ENCODE results near the gene TTR. TPM values are rescaled to one million over a fixed set of nuclear protein-coding genes. Genes with fewer than 3 reads are reported as not detected.
A peak's percentile ranks its signal among the peaks of the same experiment; 100 is the strongest.

Gene TTR
- total RNA-seq, 1 donor from 2014 or later: not detected

DNA sequence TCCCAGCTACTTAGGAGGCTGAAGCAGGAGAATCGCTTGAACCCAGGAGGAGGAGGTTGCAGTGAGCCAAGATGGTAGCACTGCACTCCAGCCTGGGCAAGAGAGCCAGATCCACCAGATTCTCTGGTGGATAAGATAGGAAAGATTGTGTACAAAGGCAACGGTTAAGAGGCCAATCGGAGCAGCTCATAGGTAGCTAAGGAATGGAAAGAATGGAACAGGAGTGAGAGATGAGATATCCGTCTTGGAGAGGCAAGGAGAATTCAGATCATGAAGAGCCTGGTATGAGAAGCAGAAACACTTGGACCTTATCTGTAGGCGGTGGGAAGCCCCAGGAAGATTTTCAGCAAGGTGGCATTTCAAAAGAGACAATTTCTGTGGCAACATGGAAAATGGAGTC is 27.1 kb downstream of the TTR start:
- H3K4me3 ChIP-seq (ENCODE audit: low read depth, low read length): no peak overlapping the region
- no peak for DNase-seq (ENCODE audit: low read depth)
- TF ChIP-seq CTCF (conservative IDR thresholded peaks at IDR 0.05; ENCODE audit: low read depth, low read length): no peak

DNA sequence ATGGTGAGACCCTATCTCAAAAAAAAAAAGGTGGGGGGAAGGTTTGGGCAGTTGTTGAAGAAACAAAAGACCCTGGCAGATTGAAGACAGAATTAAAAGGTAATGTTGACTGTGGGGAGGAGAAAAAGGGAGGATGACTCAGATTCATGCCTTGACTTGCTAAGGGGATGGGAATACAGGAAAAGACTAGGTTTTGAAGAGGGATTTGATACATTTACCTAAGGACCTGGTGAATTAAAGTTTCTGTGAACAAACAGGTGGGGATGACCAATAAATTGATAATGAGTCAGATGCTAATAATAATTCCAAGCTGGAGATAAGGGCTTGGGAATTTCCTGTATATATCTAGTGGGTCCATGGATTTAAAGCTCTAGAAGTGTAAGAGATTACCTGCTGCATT is 27.6 kb downstream of the TTR start:
- no peak for DNase-seq (ENCODE audit: low read depth)
- TF ChIP-seq CTCF (conservative IDR thresholded peaks at IDR 0.05; ENCODE audit: low read depth, low read length): no peak
- H3K4me3 ChIP-seq (ENCODE audit: low read depth, low read length): no peak overlapping the region

GRCh38 chr18:31624892-31625640 is 33.4 kb downstream of the TTR start:
- no peak overlapping the region for H3K4me3 ChIP-seq (ENCODE audit: low read depth, low read length)
- no peak for DNase-seq (ENCODE audit: low read depth)
- no peak for TF ChIP-seq CTCF (conservative IDR thresholded peaks at IDR 0.05; ENCODE audit: low read depth, low read length)

- DNase-seq (ENCODE audit: low read depth): no peak
- TF ChIP-seq CTCF (conservative IDR thresholded peaks at IDR 0.05; ENCODE audit: low read depth, low read length): peak; percentile 35
- no peak overlapping the region for H3K4me3 ChIP-seq (ENCODE audit: low read depth, low read length)
These were observed 34.7 kb downstream of the TTR start for GRCh38 chr18:31626409-31626808.

GRCh38 chr18:31630549-31630948 is 38.9 kb downstream of the TTR start:
- H3K4me3 ChIP-seq (ENCODE audit: low read depth, low read length): no peak overlapping the region
- no peak for DNase-seq (ENCODE audit: low read depth)
- TF ChIP-seq CTCF (conservative IDR thresholded peaks at IDR 0.05; ENCODE audit: low read depth, low read length): no peak

GRCh38 chr18:31631526-31631925 is 39.8 kb downstream of the TTR start:
- no peak for DNase-seq (ENCODE audit: low read depth)
- no peak for TF ChIP-seq CTCF (conservative IDR thresholded peaks at IDR 0.05; ENCODE audit: low read depth, low read length)
- H3K4me3 ChIP-seq (ENCODE audit: low read depth, low read length): no peak overlapping the region

DNA sequence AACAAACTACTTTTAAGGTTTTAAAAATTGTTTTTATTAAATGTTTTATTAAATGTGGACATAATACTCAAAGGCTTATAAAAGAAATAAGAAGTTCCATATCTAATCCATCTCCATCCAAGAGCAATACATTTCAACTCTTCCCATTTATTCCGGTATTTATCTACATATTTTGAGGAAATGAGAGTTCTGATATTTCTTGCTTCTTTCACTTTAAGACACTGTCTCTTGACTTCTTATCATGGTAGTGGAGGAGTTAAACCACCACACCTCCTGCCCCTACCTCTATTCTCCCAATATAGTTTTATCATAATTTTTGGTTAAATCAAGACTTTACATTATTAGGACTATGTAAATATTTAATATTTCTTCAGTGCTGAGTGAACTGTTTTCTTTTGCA is 40.7 kb downstream of the TTR start:
- no peak overlapping the region for H3K4me3 ChIP-seq (ENCODE audit: low read depth, low read length)
- no peak for TF ChIP-seq CTCF (conservative IDR thresholded peaks at IDR 0.05; ENCODE audit: low read depth, low read length)
- DNase-seq (ENCODE audit: low read depth): no peak

All from epithelial cell of proximal tubule (primary cell).